Liver (tissue), 3 donors: ENCODE measurements around the gene SWAP70.

Experiments
- ATF3 ChIP-seq: IDR thresholded peaks from 2 replicates; pipeline ENCODE4 v1.6.1; 2016; ENCODE audit warnings: antibody characterized with exemption
- EGR1 ChIP-seq, 2 donors: IDR thresholded peaks; 2 replicates each; pipeline ENCODE4 v1.6.1; 2016 to 2018; ENCODE audit warnings: antibody characterized with exemption in 2 of 2, low read depth in 2 of 2
- GABPA ChIP-seq, 2 donors: IDR thresholded peaks in 1 of 2; conservative IDR thresholded peaks in 1 of 2; 2 replicates each; pipeline ENCODE4 v1.6.1; 2016; ENCODE audit warnings: antibody characterized with exemption in 2 of 2, mild to moderate bottlenecking in 1 of 2, moderate library complexity in 1 of 2
- HNF4A ChIP-seq, 2 donors: conservative IDR thresholded peaks; 2 replicates each; pipeline ENCODE4 v1.6.1; 2016; ENCODE audit warnings: antibody characterized with exemption in 2 of 2, mild to moderate bottlenecking in 2 of 2
- HNF4G ChIP-seq: IDR thresholded peaks from 2 replicates; pipeline ENCODE4 v1.6.1; 2016; ENCODE audit warnings: antibody characterized with exemption
- JUND ChIP-seq, 2 donors: IDR thresholded peaks; 2 replicates each; pipeline ENCODE4 v1.6.1; 2016; ENCODE audit warnings: antibody characterized with exemption in 2 of 2
- MAX ChIP-seq: IDR thresholded peaks from 2 replicates; pipeline ENCODE4 v1.6.1; 2016; ENCODE audit warnings: antibody characterized with exemption
- NR2F2 ChIP-seq: IDR thresholded peaks from 2 replicates; pipeline ENCODE4 v1.6.1; 2016; ENCODE audit warnings: antibody characterized with exemption
- RAD21 ChIP-seq, 2 donors: IDR thresholded peaks; 2 replicates each; pipeline ENCODE4 v1.6.1; 2016; ENCODE audit warnings: antibody characterized with exemption in 2 of 2, mild to moderate bottlenecking in 2 of 2
- REST ChIP-seq: IDR thresholded peaks from 2 replicates; pipeline ENCODE4 v1.6.1; 2016; ENCODE audit warnings: antibody characterized with exemption, mild to moderate bottlenecking
- SP1 ChIP-seq: IDR thresholded peaks from 2 replicates; pipeline ENCODE4 v1.6.1; 2018; ENCODE audit warnings: antibody characterized with exemption, mild to moderate bottlenecking
- TAF1 ChIP-seq: conservative IDR thresholded peaks from 2 replicates; pipeline ENCODE4 v1.6.1; 2016; ENCODE audit warnings: antibody characterized with exemption, mild to moderate bottlenecking
- YY1 ChIP-seq: IDR thresholded peaks from 2 replicates; pipeline ENCODE4 v1.6.1; 2016; ENCODE audit warnings: antibody characterized with exemption, mild to moderate bottlenecking
- TF ChIP-seq, protein P1 (sequence below): fragments of 150-350 bp; IDR thresholded peaks from 2 replicates; pipeline ENCODE4 v1.5.1; 2017; ENCODE audit warnings: improper control_type of control experiment, low read depth, low read length; ENCODE audit not compliant: missing input control
- donor health status: healthy.
- donor health status: healthy.

DNA sequence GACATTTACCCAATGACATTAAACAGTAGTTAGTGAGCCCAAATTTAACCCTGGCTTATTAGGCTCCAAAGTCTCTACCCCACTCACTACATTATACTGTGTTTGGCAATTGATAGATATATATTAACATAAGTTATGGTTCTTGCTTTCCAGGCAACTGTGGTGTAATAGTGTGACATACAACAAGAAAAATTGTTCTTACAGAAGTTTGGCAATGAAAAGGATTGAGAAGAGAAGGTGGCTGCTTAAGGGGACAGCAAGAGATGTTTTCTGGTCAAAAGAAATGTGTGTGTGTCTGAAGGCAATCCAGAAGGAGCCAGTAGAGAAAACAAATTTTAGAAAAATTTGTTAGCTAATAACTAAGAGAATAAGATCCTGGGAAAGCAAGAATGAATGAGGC lies 132.4 kb downstream of the SWAP70 start:
- TF ChIP-seq, protein P1, sequence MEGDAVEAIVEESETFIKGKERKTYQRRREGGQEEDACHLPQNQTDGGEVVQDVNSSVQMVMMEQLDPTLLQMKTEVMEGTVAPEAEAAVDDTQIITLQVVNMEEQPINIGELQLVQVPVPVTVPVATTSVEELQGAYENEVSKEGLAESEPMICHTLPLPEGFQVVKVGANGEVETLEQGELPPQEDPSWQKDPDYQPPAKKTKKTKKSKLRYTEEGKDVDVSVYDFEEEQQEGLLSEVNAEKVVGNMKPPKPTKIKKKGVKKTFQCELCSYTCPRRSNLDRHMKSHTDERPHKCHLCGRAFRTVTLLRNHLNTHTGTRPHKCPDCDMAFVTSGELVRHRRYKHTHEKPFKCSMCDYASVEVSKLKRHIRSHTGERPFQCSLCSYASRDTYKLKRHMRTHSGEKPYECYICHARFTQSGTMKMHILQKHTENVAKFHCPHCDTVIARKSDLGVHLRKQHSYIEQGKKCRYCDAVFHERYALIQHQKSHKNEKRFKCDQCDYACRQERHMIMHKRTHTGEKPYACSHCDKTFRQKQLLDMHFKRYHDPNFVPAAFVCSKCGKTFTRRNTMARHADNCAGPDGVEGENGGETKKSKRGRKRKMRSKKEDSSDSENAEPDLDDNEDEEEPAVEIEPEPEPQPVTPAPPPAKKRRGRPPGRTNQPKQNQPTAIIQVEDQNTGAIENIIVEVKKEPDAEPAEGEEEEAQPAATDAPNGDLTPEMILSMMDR = no peak
- TF ChIP-seq REST (no peak), YY1 (no peak), EGR1 (IDR thresholded peaks at IDR 0.05; ENCODE audit: low read depth in 2 of 2) (no peak), GABPA (IDR thresholded peaks at IDR 0.05 in 1 of 2, conservative IDR thresholded peaks at IDR 0.05 in 1 of 2) (no peak), JUND (IDR thresholded peaks at IDR 0.05) (no peak), RAD21 (IDR thresholded peaks at IDR 0.05) (no peak), NR2F2 (no peak), TAF1 (no peak), ATF3 (no peak), MAX (no peak), SP1 (no peak), HNF4A (conservative IDR thresholded peaks at IDR 0.05) (no peak), HNF4G (no peak)
